Ovary (tissue), 9 donors: ENCODE measurements around the gene RNF152. TPM values are rescaled to one million over a fixed set of nuclear protein-coding genes. Genes with fewer than 3 reads are reported as not detected.

Experiments
- DNase-seq, 5 donors: peaks; one replicate each; pipeline ENCODE4 v3.0.0-alpha.2; 2019 to 2020
- H3K27ac ChIP-seq, 2 donors: fragments of 200-600 bp; one replicate each; pipeline versions ENCODE4 v1.5.1 to v1.8.0; 2019 to 2022
- H3K27me3 ChIP-seq: fragments of 200-600 bp; one replicate; pipeline ENCODE4 v1.8.0; 2022
- H3K36me3 ChIP-seq: fragments of 200-600 bp; sonication (generic); one replicate; pipeline ENCODE4 v1.5.1; 2019
- H3K4me1 ChIP-seq: one replicate; pipeline ENCODE4 v1.8.1; 2013; ENCODE audit warnings: mild to moderate bottlenecking, moderate library complexity; ENCODE audit not compliant: insufficient read depth
- H3K4me3 ChIP-seq: fragments of 200-600 bp; sonication (generic); one replicate; pipeline ENCODE4 v1.5.1; 2017
- H3K9me3 ChIP-seq, 2 donors: fragments of 200-600 bp in 1 of 2; sonication (generic) in 1 of 2; one replicate each; pipeline versions ENCODE4 v1.5.1 to v1.8.1; 2013 to 2019; ENCODE audit warnings: mild to moderate bottlenecking in 1 of 2, moderate library complexity in 1 of 2
- EP300 ChIP-seq: sonication (generic); formaldehyde crosslinking; IDR thresholded peaks from one replicate; pipeline ENCODE4 v1.6.1; 2017; ENCODE audit warnings: antibody characterized with exemption
- POLR2A ChIP-seq: fragments of 450-650 bp; IDR thresholded peaks from one replicate; pipeline ENCODE4 v1.6.1; 2017; ENCODE audit warnings: antibody characterized with exemption, mild to moderate bottlenecking, moderate library complexity
- WGBS, 3 donors: extraction: QIAGEN DNeasy Blood & Tissue Kit in 1 of 3; methylation state at CpG; one replicate each; pipeline versions ENCODE4 v1.1.5 to v1.1.7; 2013 to 2017; 5-methylcytosine and 5-hydroxymethylcytosine counted together
- intact Hi-C, 4 donors: fragments of 100-400 bp; cut with DNase I; formaldehyde crosslinking; loops; one replicate each; pipeline versions ENCODE4 v1.11.0 to v1.15.1; 2022 to 2023
- polyA plus RNA-seq, 2 donors: library from polyadenylated mRNA; stranded (reverse); fragments of 200-250 nt in 1 of 2; fragments of 350-450 nt in 1 of 2; fragmentation: Illumina TruSeq in 1 of 2; extraction: RNeasy Lipid Tissue Mini Kit (QIAGEN cat#74804) in 1 of 2; gene quantifications; one replicate each; pipeline ENCODE4 v1.2.3, GENCODE V29; 2013 to 2014
- total RNA-seq, 7 donors: library from RNA; depleted of rRNA in 2 of 7; stranded (reverse); fragments of >200 nt in 2 of 7; fragmentation: NEBNext Ultra II Directional in 3 of 7; extraction: Animal tissue kit (Norgen Biotek cat#: 25700) in 3 of 7; gene quantifications; one replicate each; pipeline versions ENCODE4 v1.1.0 to v1.2.4, GENCODE V29; 2016 to 2023
- TF ChIP-seq, protein P1 (sequence below), 3 donors: fragments of 450-650 bp in 2 of 3; fragments of 200-600 bp in 1 of 3; IDR thresholded peaks; one replicate each; pipeline versions ENCODE4 v1.5.1 to v1.8.0; 2016 to 2022; ENCODE audit warnings: antibody characterized with exemption in 3 of 3, mild to moderate bottlenecking in 1 of 3
- donor health status: DM: no; HTN: no; CAD: no; lungs with moderate emphysema.
- donor health status: DM: no; HTN: no; CAD: no.
- donor health status: Bipolar disorder and iron deficiency.
- donor health status: DM: yes; HTN: yes; CAD: no.
- donor health status: DM: no; HTN: no; CAD: no.
- donor health status: DM: yes; HTN: yes; CAD: no.

The RNF152 gene
- total and polyA plus RNA-seq, 9 donors: 2.6 to 31.6 (median 7.2) TPM

DNA sequence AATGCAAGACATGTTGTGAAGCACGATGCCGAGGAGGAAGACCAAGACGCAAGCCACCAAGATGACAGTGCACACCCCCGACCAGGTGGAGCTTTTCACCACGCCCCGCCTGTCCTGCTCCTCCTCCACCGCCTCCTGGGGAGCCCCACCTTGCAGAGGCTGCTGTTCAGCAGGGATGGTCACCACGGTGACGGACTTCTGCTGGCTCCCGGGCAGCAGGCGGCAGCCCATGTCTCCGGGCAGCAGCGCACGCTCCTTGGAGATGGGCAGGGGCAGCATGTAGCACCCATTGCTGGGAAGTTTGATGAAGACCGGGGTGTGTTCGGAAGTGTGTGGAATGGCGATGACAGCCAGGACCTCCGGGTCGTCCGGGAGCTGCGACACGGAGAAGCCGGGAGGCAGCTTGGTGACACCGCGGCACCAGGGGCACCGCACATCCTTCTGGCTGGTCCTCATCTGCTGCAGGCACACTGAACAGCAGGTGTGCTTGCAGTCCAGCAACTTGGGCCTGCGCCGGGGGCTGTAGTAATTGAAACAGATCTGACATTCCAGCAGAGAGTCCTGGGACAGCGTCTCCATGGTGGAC is 76.8 kb downstream of the RNF152 start:
- Histone ChIP-seq H3K4me1 (no peaks in the 10 kb centered on the region), H3K27ac (no peak overlapping the region), H3K36me3 (no peaks in the 10 kb centered on the region), H3K27me3 (no peaks in the 10 kb centered on the region), H3K4me3 (no peak overlapping the region), H3K9me3 (no peaks in the 10 kb centered on the region)
- 96 to 97% (median 97%) methylated on average over 29 of the region's 29 CpGs for WGBS, 3 donors
- DNase-seq: no peak
- intact Hi-C loops: no loop called here
- TF ChIP-seq, protein P1, sequence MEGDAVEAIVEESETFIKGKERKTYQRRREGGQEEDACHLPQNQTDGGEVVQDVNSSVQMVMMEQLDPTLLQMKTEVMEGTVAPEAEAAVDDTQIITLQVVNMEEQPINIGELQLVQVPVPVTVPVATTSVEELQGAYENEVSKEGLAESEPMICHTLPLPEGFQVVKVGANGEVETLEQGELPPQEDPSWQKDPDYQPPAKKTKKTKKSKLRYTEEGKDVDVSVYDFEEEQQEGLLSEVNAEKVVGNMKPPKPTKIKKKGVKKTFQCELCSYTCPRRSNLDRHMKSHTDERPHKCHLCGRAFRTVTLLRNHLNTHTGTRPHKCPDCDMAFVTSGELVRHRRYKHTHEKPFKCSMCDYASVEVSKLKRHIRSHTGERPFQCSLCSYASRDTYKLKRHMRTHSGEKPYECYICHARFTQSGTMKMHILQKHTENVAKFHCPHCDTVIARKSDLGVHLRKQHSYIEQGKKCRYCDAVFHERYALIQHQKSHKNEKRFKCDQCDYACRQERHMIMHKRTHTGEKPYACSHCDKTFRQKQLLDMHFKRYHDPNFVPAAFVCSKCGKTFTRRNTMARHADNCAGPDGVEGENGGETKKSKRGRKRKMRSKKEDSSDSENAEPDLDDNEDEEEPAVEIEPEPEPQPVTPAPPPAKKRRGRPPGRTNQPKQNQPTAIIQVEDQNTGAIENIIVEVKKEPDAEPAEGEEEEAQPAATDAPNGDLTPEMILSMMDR (IDR thresholded peaks at IDR 0.05): no peak
- no peak for TF ChIP-seq EP300
- TF ChIP-seq POLR2A: no peak

- H3K27ac ChIP-seq: no peak overlapping the region
- H3K27me3 ChIP-seq: no peaks in the 10 kb centered on the region
- WGBS, 3 donors: 62 to 78% (median 65%) methylated on average over 3 of the region's 3 CpGs
- H3K4me3 ChIP-seq: no peak overlapping the region
- no peaks in the 10 kb centered on the region for H3K4me1 ChIP-seq
- no peaks in the 10 kb centered on the region for H3K36me3 ChIP-seq
- no peak for DNase-seq
- TF ChIP-seq POLR2A (no peak), EP300 (no peak)
- TF ChIP-seq, protein P1 (IDR thresholded peaks at IDR 0.05): no peak
- H3K9me3 ChIP-seq: no peaks in the 10 kb centered on the region
- intact Hi-C loops: no loop called here
Measured at GRCh38 chr18:61808286-61808685, 84.5 kb downstream of the RNF152 start.

- H3K9me3 ChIP-seq: no peaks in the 10 kb centered on the region
- DNase-seq: no peak
- whole genome bisulfite sequencing, 3 donors: 69 to 85% (median 79%) methylated on average over 2 of the region's 2 CpGs
- H3K27me3 ChIP-seq: no peaks in the 10 kb centered on the region
- H3K36me3 ChIP-seq: no peaks in the 10 kb centered on the region
- no peak overlapping the region for H3K4me3 ChIP-seq
- H3K4me1 ChIP-seq: no peaks in the 10 kb centered on the region
- H3K27ac ChIP-seq: no peak overlapping the region
- intact Hi-C loops: no loop called here
- TF ChIP-seq, protein P1 (IDR thresholded peaks at IDR 0.05): no peak
- no peak for TF ChIP-seq POLR2A
- TF ChIP-seq EP300: no peak
Measured at GRCh38 chr18:61803393-61803792, 89.4 kb downstream of the RNF152 start.

DNA sequence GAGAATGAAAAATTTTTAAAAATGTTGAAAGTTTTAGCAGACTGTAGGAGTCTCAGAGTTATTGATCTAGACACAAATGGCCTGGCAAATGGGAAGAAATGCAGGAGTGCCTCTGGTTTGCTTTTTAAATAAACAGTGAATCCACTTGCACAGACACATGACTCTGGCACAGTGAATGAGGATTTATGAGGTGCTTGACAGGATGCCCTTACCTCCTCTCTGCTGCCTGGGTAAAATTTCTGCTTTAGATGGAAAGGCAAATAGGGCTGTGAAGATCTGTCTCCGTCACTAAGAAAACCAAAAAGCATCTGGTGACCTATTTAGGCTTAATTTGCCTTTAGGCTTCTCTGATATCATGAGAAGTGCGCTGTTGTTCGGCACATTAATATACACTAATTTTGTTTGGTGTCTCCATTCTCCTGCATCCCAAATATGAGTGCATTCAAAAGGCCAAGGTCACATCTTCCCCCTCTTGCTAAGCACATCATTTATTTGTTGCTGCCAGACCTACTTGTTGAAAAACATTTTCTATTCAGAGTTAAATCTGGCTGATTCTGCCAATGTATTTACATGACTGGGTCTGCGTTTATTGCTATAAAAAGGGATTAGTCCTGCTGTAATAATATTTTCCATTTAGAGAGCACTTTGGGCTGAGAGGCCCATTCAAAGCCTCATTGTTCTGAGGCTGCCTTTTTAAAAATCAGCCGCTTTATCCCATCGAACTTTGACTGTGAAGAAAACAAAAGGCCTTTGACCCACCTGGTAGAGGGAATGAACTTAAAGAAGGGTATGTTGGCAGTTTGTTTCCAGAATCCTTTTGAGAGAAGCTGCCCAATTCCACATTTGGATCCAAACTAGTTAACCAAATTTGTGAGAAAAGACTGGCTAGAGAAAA is 94.9 kb downstream of the RNF152 start:
- no peaks in the 10 kb centered on the region for H3K4me1 ChIP-seq
- no peak for DNase-seq
- no peak overlapping the region for H3K27ac ChIP-seq
- no peaks in the 10 kb centered on the region for H3K36me3 ChIP-seq
- WGBS, 3 donors: 76 to 91% (median 83%) methylated on average over 6 of the region's 6 CpGs
- TF ChIP-seq EP300 (no peak), POLR2A (no peak)
- TF ChIP-seq, protein P1 (IDR thresholded peaks at IDR 0.05): no peak
- H3K4me3 ChIP-seq: no peak overlapping the region
- intact Hi-C loops: no loop called here
- no peaks in the 10 kb centered on the region for H3K27me3 ChIP-seq
- no peaks in the 10 kb centered on the region for H3K9me3 ChIP-seq
